IPS-20b (cell line): ENCODE measurements around the gene FGFR3.

Source experiments
- H3K27ac ChIP-seq: one replicate; pipeline ENCODE4 v1.5.1; 2013; ENCODE audit warnings: low read length
- H3K27me3 ChIP-seq: 2 replicates; pipeline ENCODE4 v1.6.1; 2013; ENCODE audit warnings: mild to moderate bottlenecking, low read length, inconsistent platforms; ENCODE audit not compliant: insufficient read depth
- H3K36me3 ChIP-seq: 2 replicates; pipeline ENCODE4 v1.6.1; 2013; ENCODE audit warnings: low read depth, mild to moderate bottlenecking, inconsistent platforms, low read length, moderate library complexity; ENCODE audit not compliant: insufficient read depth
- H3K4me1 ChIP-seq: 2 replicates; pipeline ENCODE4 v1.6.1; 2013; ENCODE audit warnings: mild to moderate bottlenecking, control low read depth, inconsistent platforms, low read length, moderate library complexity; ENCODE audit not compliant: insufficient read depth
- H3K4me3 ChIP-seq: 2 replicates; pipeline ENCODE4 v1.5.1; 2013; ENCODE audit warnings: mild to moderate bottlenecking, low read length, inconsistent platforms
- H3K9ac ChIP-seq: 2 replicates; pipeline ENCODE4 v1.6.1; 2013; ENCODE audit warnings: low read depth, mild to moderate bottlenecking, inconsistent platforms, low read length, moderate library complexity
- H3K9me3 ChIP-seq: 2 replicates; pipeline ENCODE4 v1.6.1; 2013; ENCODE audit warnings: mild to moderate bottlenecking, low read depth, low read length, inconsistent platforms; ENCODE audit not compliant: insufficient read depth

The FGFR3 gene

GRCh38 chr4:1793940-1794808 lies 1.1 kb downstream of the FGFR3 start:
- peak overlapping the region; percentile 69 for H3K4me3 ChIP-seq
- H3K27me3 ChIP-seq, result peaks cover 57% of the 10 kb centered on the region
- peak overlapping the region; percentile 53 for H3K9ac ChIP-seq
- peaks cover 4% of the 10 kb centered on the region; the same call in 1 of the 2 replicates for H3K4me1 ChIP-seq
- H3K9me3 ChIP-seq, result no peaks in the 10 kb centered on the region
- no peak overlapping the region for H3K27ac ChIP-seq
- no peaks in the 10 kb centered on the region; the same call in 1 of the 2 replicates for H3K36me3 ChIP-seq

- H3K27me3 ChIP-seq, result peaks cover 57% of the 10 kb centered on the region
- H3K4me1 ChIP-seq, result peaks cover 4% of the 10 kb centered on the region; the same call in 1 of the 2 replicates
- peak overlapping the region; percentile 69; the same call in 1 of the 2 replicates for H3K4me3 ChIP-seq
- no peak overlapping the region for H3K9ac ChIP-seq
- no peak overlapping the region for H3K27ac ChIP-seq
- no peaks in the 10 kb centered on the region; the same call in 1 of the 2 replicates for H3K36me3 ChIP-seq
- no peaks in the 10 kb centered on the region for H3K9me3 ChIP-seq
Measured at GRCh38 chr4:1794809-1795298, 1.8 kb downstream of the FGFR3 start.

GRCh38 chr4:1795299-1796195 lies 2.5 kb downstream of the FGFR3 start:
- H3K9ac ChIP-seq, result no peak overlapping the region
- H3K36me3 ChIP-seq, result no peaks in the 10 kb centered on the region; the same call in 1 of the 2 replicates
- no peaks in the 10 kb centered on the region for H3K9me3 ChIP-seq
- H3K27me3 ChIP-seq, result peaks cover 52% of the 10 kb centered on the region
- H3K27ac ChIP-seq, result no peak overlapping the region
- peak overlapping the region; percentile 44; the same call in 1 of the 2 replicates for H3K4me3 ChIP-seq
- H3K4me1 ChIP-seq, result peaks cover 4% of the 10 kb centered on the region; the same call in 1 of the 2 replicates

GRCh38 chr4:1796486-1797204 lies 3.6 kb downstream of the FGFR3 start:
- no peak overlapping the region for H3K4me3 ChIP-seq
- no peaks in the 10 kb centered on the region for H3K9me3 ChIP-seq
- H3K36me3 ChIP-seq, result no peaks in the 10 kb centered on the region; the same call in 1 of the 2 replicates
- peaks cover 41% of the 10 kb centered on the region for H3K27me3 ChIP-seq
- H3K9ac ChIP-seq, result no peak overlapping the region
- H3K4me1 ChIP-seq, result peaks cover 4% of the 10 kb centered on the region; the same call in 1 of the 2 replicates
- H3K27ac ChIP-seq, result no peak overlapping the region

GRCh38 chr4:1797298-1797860 lies 4.3 kb downstream of the FGFR3 start:
- H3K4me3 ChIP-seq, result no peak overlapping the region
- H3K4me1 ChIP-seq, result peaks cover under 1% of the 10 kb centered on the region; the same call in 1 of the 2 replicates
- no peak overlapping the region for H3K9ac ChIP-seq
- no peaks in the 10 kb centered on the region; the same call in 1 of the 2 replicates for H3K36me3 ChIP-seq
- H3K9me3 ChIP-seq, result no peaks in the 10 kb centered on the region
- peaks cover 33% of the 10 kb centered on the region for H3K27me3 ChIP-seq
- H3K27ac ChIP-seq, result no peak overlapping the region

- Histone ChIP-seq H3K9me3 (no peaks in the 10 kb centered on the region), H3K9ac (no peak overlapping the region)
Measured at GRCh38 chr4:1797861-1798579, 4.9 kb downstream of the FGFR3 start.

GRCh38 chr4:1798580-1799386 lies 5.7 kb downstream of the FGFR3 start:
- Histone ChIP-seq H3K4me3 (no peak overlapping the region), H3K27me3 (peaks cover 28% of the 10 kb centered on the region), H3K9me3 (no peaks in the 10 kb centered on the region), H3K4me1 (no peaks in the 10 kb centered on the region), H3K9ac (no peak overlapping the region), H3K27ac (no peak overlapping the region), H3K36me3 (no peaks in the 10 kb centered on the region; the same call in 1 of the 2 replicates)

More at GRCh38 chr4:1797861-1798579, 4.9 kb downstream of the FGFR3 start:
- peaks cover 29% of the 10 kb centered on the region for H3K27me3 ChIP-seq
- H3K4me3 ChIP-seq, result no peak overlapping the region
- no peak overlapping the region for H3K27ac ChIP-seq
- no peaks in the 10 kb centered on the region for H3K4me1 ChIP-seq
- H3K36me3 ChIP-seq, result no peaks in the 10 kb centered on the region; the same call in 1 of the 2 replicates

- peaks cover 19% of the 10 kb centered on the region for H3K27me3 ChIP-seq
- H3K4me3 ChIP-seq, result no peak overlapping the region
- no peak overlapping the region for H3K9ac ChIP-seq
- no peak overlapping the region for H3K27ac ChIP-seq
- no peaks in the 10 kb centered on the region for H3K4me1 ChIP-seq
- no peaks in the 10 kb centered on the region for H3K9me3 ChIP-seq
- peaks cover 4% of the 10 kb centered on the region; the same call in 1 of the 2 replicates for H3K36me3 ChIP-seq
Measured at GRCh38 chr4:1799387-1800375, 6.6 kb downstream of the FGFR3 start.

GRCh38 chr4:1800805-1801204 lies 7.7 kb downstream of the FGFR3 start:
- no peaks in the 10 kb centered on the region for H3K9me3 ChIP-seq
- no peak overlapping the region for H3K4me3 ChIP-seq
- H3K27me3 ChIP-seq, result peaks cover 8% of the 10 kb centered on the region
- no peak overlapping the region for H3K9ac ChIP-seq
- H3K36me3 ChIP-seq, result peaks cover 8% of the 10 kb centered on the region; the same call in 1 of the 2 replicates
- no peaks in the 10 kb centered on the region for H3K4me1 ChIP-seq
- H3K27ac ChIP-seq, result no peak overlapping the region
